ENCODE measurements around the gene SETSIP.
"Not testable (repeated sequence)": the region's sequence is repeated elsewhere in the genome, so short reads cannot be mapped to it uniquely, and the experiment has no call there.

SETSIP gene

GRCh38 chr1:92075311-92075710 lies at the start of gene SETSIP:
Gene SETSIP (minus strand): TSS chr1:92075411. CDS start chr1:92075411, 0 bp downstream.
- no peak for DNase-seq (ENCODE audit: low read depth)

GRCh38 chr1:92123868-92124267 lies 48.7 kb upstream of the SETSIP start:
- peak; percentile 1 for DNase-seq (ENCODE audit: low read depth)

DNA sequence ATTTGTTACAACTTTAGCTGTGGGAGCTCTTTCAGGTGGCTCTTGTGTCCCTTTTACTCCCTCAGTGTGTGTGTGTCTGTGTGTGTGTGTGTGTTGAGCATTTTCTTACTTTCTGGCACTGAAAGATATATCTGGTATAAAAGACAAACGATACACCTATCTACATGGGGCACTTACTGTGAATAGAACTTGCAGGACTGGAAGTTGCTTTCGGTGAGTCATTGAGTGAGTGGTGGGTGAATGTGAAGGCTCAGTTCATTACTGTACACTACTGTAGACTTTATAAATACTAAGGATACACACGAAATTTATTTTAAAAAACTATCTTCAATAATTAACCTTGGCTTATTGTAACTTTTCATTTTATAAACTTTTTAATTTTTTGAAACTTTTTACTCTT lies 43.6 kb upstream of the SETSIP start:
- no peak for DNase-seq (ENCODE audit: low read depth)

DNA sequence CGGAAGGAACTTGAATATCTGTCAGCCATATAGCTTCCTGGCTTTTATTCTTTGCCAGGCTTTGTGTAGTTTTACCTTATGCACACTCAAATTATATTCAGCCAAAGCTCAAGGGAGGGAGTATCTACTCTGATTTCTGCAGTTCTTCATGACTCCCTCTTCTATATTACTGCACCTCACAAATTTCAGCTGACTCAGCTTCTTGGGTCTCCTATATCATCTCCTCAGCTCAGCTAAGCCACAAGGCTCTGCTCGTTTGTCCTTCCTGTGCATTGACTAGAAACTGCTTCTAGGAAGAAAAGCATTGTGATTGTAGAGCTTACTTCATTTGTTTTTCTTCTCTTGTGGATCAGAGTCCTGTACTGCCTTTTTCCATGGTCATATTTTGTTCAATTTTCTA lies 42.3 kb upstream of the SETSIP start:
- DNase-seq (ENCODE audit: low read depth): no peak

DNA sequence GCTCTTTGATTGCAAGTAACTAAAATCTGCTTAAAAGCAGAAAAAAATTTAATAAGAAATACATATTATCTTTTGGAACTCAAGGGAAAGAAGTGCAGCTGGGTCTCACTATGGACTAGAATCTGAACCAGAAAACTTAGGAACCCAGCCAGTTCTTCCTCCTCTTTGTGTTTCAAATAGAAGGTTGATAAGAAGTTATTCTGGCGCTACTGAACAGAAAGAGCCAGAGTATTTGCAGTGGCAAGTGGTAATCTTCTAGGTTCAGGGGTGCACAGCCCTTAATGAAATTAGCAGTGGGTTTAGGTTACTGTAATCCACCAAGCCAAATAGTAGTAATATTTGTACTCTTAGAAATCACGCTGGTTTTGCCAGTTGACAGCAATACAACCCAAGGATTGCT lies 33.4 kb upstream of the SETSIP start:
- no peak for DNase-seq (ENCODE audit: low read depth)

DNA sequence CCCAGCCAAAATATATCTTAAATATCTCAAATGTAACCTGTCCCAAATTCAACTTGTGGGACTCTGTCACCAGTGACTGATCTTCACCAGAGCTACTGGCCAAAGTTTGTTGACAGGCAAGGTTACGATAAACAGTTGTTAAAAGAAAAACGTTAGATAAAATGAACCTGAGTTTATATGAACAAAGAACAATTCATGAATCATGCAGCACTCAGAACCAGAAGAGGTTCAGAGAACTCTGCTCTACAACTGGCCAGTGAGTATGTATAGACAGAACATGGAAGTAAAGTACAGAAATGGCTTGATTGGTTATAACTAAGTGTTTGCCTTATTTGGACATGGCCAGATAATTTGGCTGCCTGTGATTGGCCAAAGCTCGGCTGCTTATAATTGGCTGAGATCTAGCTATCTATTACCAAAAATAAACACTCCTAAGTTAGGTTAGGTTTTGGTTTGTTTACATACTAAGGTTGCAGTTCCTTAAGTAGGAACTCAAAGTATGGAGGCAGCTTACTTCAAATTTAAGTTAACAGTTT lies 30.4 kb upstream of the SETSIP start:
- DNase-seq (ENCODE audit: low read depth): no peak

GRCh38 chr1:92096317-92096716 lies 21.1 kb upstream of the SETSIP start:
- no peak for DNase-seq (ENCODE audit: low read depth)

GRCh38 chr1:92095874-92096273 lies 20.7 kb upstream of the SETSIP start:
- no peak for DNase-seq (ENCODE audit: low read depth)

DNA sequence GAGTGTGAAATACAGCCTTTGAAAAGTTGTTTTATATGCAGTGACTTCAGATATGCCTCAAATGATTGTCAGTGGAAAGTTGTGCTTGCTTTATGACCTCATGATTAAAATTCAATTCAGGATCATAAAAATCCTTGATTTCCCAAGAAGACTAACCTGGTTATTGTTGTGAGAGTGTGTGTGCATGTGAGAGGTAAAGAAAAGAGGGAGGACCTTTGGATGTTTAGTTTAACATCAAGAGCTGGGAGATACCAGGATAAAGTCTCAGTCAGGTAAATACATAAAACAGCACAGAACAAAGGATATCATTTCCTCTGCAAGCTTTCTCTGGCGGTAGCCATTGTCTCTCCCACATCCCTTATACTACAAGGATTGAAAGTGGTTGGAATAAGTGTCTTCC lies 19.4 kb upstream of the SETSIP start:
- DNase-seq (ENCODE audit: low read depth): no peak

- no peak for DNase-seq (ENCODE audit: low read depth)
These were observed 18.9 kb upstream of the SETSIP start for GRCh38 chr1:92094090-92094489.

- no peak for DNase-seq (ENCODE audit: low read depth)
These were observed 16.4 kb upstream of the SETSIP start for GRCh38 chr1:92091625-92092024.

GRCh38 chr1:92087542-92087941 lies 12.3 kb upstream of the SETSIP start:
- DNase-seq (ENCODE audit: low read depth): peak; percentile 14

DNA sequence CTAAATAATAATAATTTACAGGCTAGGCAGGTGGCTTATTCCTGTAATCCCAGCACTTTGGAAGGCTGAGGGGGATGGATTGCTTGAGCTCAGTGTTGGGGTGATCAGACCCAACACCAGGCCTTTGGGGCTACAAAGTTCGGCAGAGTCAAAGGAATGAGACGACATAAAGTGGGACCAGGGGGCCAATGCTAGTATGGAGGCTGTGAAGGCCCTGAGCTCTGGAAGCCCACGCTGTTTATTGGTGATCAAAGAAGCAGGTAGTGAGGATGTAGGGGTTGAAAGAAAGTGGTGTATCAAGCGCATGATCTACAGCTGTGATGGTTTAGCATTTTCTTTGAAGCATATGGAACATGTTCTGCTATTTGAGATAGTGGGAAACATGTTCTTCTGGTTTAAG lies 10.5 kb upstream of the SETSIP start:
- DNase-seq (ENCODE audit: low read depth): no peak

DNA sequence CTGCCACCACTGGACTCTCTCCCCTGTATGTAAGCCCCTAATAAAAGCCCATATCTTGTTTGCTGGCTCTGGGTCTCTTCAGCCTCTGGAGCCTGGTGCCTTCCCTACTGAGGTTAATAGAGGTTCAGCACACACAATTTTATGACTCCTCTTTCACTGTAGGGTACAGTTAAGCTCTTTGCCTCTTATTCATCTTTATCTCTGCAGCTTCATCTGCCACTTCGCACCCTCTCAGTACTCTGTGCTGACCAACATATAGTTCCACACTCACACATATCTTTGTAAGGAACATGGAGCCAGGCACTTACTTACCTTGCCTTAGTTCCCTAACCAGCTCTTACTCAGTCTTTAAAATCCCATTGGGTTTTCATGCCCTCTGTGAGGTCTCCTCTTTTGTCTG lies 9.4 kb upstream of the SETSIP start:
- no peak for DNase-seq (ENCODE audit: low read depth)

- no peak for DNase-seq (ENCODE audit: low read depth)
These were observed 5.8 kb upstream of the SETSIP start for GRCh38 chr1:92081031-92081430.

DNA sequence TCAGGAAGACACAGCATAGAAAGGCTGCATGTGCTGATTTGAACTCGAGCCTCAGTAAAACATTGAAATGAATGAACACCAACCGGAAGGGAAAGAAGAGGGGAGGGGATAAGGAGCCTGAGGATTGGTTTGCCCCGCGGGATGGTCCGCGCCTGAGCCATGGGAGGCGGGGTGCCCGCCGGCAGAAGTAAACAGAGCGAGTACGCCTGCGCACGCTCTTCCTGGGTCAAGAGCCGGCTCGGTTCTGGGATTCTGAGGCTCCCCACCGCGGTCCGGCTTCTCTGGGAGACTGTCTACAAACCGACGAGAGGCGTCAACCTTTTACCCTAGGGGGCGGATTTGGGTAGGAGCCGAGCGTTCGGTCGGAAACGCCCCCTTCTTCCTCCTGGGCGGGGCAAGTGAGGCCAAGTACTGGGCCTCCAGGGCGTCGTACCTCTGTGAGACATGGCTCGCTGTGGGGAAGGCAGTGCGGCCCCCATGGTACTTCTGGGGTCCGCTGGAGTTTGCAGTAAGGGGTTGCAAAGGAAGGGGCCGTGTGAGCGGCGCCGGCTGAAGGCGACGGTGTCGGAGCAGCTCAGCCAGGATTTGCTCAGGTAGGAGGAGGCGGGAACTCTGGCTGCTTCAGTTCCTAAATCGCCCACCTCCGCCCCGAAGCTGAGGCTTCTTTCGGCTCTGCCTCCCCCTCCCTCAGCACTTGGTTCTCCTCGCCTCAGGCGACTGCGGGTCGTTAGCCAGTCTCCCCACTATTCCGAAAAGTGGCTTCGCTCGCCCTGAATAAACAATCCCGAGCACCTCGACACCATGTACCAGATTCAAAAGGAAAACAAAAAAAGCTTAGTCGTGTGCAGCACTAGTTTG lies 5.1 kb upstream of the SETSIP start, which contains the start of gene BTBD8:
TSS of gene BTBD8 (plus strand) at position 218 of the 858 bp plus-strand sequence. CDS start at position 445, 227 bp downstream.
- DNase-seq (ENCODE audit: low read depth): peak; percentile 54

GRCh38 chr1:92079441-92079840 lies 4.2 kb upstream of the SETSIP start:
- no peak for DNase-seq (ENCODE audit: low read depth)

DNA sequence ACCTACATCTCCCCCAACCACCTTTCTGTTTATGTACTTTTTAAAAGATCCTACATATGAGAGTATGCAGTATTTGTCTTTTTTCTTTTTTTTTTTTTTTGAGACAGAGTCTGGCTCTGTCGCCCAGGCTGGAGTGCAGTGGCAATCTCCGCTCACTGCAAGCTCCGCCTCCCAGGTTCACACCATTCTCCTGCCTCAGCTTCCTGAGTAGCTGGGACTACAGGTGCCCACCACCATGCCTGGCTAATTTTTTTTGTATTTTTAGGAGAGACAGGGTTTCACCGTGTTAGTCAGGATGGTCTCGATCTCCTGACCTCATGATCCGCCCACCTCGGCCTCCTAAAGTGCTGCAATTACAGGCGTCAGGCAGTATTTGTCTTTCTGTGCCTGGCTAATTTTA lies 2.9 kb upstream of the SETSIP start:
- not testable (repeated sequence) for DNase-seq (ENCODE audit: low read depth)

GRCh38 chr1:92076363-92076762 lies 1.2 kb upstream of the SETSIP start:
- DNase-seq (ENCODE audit: low read depth): no peak

DNA sequence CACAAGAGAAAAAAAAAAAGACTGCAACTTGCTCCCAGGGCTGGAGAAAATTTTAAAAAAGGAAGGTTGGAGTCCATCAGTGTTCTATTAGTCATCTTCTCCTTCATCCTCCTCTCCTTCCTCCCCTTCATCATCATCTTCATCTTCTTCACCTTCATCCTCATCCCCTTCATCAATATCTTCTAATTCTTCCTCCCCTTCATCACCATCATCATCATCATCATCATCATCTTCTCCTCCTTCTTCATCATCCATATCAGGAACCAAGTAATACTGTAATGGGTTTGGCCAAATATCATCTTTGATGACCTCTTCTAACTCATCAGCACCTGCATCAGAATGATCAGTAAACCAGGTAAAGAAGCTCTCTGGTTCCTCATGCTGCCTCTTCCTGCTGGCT lies 765 bp downstream of the SETSIP start:
- DNase-seq (ENCODE audit: low read depth): not testable (repeated sequence)

DNA sequence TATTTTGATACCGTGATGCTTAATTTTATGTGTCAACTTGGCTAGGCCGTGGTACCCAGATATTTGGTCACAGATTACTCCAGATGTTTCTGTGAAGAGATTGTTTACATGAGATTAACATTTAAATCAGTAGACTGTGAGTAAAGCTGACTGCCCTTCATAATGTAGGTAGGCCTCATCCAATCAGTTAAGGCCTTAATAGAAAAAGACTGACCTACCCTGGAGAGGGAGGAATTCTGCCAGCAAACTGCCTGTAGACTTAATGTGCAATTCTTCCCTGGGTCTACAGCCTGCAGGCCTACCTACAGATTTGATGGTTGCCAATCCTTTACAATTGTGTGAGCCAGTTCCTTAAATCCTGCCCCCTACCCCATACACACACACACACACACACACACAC lies 4.3 kb downstream of the SETSIP start:
- DNase-seq (ENCODE audit: low read depth): no peak

GRCh38 chr1:92066321-92066720 lies 8.9 kb downstream of the SETSIP start:
- no peak for DNase-seq (ENCODE audit: low read depth)

- DNase-seq (ENCODE audit: low read depth): no peak
These were observed 10.2 kb downstream of the SETSIP start for GRCh38 chr1:92065042-92065441.

DNA sequence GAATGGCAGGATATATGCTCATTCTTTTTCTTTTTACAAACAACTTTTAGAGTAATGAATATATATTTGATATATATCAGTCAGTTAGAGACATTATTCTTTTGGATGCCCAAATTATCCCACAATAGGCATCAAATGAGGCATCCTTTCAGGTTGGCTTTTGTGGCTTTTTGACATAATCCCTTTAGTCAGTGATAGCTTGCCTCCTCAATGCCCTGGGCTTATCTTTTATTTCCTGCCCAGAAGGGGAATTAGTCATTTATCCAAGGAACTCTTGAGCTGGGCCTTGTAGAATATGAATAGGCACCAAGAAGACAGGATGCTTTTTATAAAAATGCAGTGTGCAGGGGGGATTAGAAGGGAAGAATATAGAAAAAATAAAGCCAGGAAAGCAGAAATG lies 23.3 kb downstream of the SETSIP start:
- DNase-seq (ENCODE audit: low read depth): no peak

All from fibroblast of the conjunctiva (primary cell).